B cell (primary cell): ENCODE measurements around the gene BCDIN3D. TPM values are rescaled to one million over a fixed set of nuclear protein-coding genes. Genes with fewer than 3 reads are reported as not detected.

Experiments used
- ATAC-seq: fragments of 200-7000 bp; cut with Tn5 transposase; one replicate; pipeline ENCODE4 v1.10.0; 2021; ENCODE audit warnings: low read depth, mild to moderate bottlenecking, moderate number of reproducible peaks, moderate library complexity
- CTCF ChIA-PET: fragments of 350-600 bp; sonication (Branson Sonifier 250); formaldehyde crosslinking; loops from one replicate; lab custom pipeline; 2021; ENCODE audit warnings: antibody characterized with exemption, inconsistent platforms; lab: Charles Lee
- POLR2A ChIA-PET: fragments of 350-600 bp; sonication (Branson Sonifier 250); formaldehyde crosslinking; loops from one replicate; lab custom pipeline; 2021; ENCODE audit warnings: antibody characterized with exemption; lab: Charles Lee
- DNase-seq: peaks from one replicate; pipeline ENCODE4 v3.0.0; 2013
- H2AFZ ChIP-seq: 2 replicates; pipeline ENCODE4 v1.6.1; 2012; ENCODE audit warnings: mild to moderate bottlenecking, low read depth, low read length; ENCODE audit not compliant: insufficient read depth, poor library complexity, severe bottlenecking
- H3K27ac ChIP-seq, 2 donors: 1 replicate in 1 of 2; 2 replicates in 1 of 2; pipeline ENCODE4 v1.5.1; 2012 to 2013; ENCODE audit warnings: low read length in 2 of 2, mild to moderate bottlenecking in 2 of 2, moderate library complexity in 1 of 2
- H3K27me3 ChIP-seq, 4 experiments: fragments of 200-600 bp in 1 of 4; sonication (generic) in 1 of 4; replicated peaks in 1 of 4; 1 replicate in 2 of 4; 2 replicates in 2 of 4; pipeline versions ENCODE4 v1.6.1 to v1.7.0; 2013 to 2016; ENCODE audit warnings: low read length in 3 of 4, mild to moderate bottlenecking in 2 of 4, mixed read lengths in 1 of 4, moderate library complexity in 1 of 4; ENCODE audit not compliant: insufficient read depth in 4 of 4, control insufficient read depth in 3 of 4; ENCODE audit errors: control extremely low read depth in 1 of 4
- H3K36me3 ChIP-seq, 2 experiments: replicated peaks in 1 of 2; 1 replicate in 1 of 2; 2 replicates in 1 of 2; pipeline versions ENCODE4 v1.6.1 to v1.7.1; 2013; ENCODE audit warnings: low read length in 1 of 2; ENCODE audit not compliant: insufficient read depth in 2 of 2, control insufficient read depth in 1 of 2; ENCODE audit errors: control extremely low read depth in 1 of 2, extremely low read depth in 1 of 2
- H3K4me1 ChIP-seq, 2 donors: fragments of 200-600 bp in 1 of 2; sonication (generic) in 1 of 2; 1 replicate in 1 of 2; 2 replicates in 1 of 2; pipeline versions ENCODE4 v1.5.1 to v1.6.1; 2013 to 2017; ENCODE audit warnings: low read length in 2 of 2; ENCODE audit not compliant: control insufficient read depth in 2 of 2, insufficient read depth in 2 of 2
- H3K4me2 ChIP-seq: replicated peaks from 2 replicates; pipeline ENCODE3; 2012; ENCODE audit warnings: mild to moderate bottlenecking, low read depth, low read length; ENCODE audit not compliant: poor library complexity, severe bottlenecking
- H3K4me3 ChIP-seq, 5 experiments: fragments of 200-600 bp in 1 of 5; sonication (generic) in 1 of 5; 1 replicate in 3 of 5; 2 replicates in 2 of 5; pipeline versions ENCODE4 v1.5.1 to v1.7.0; 2011 to 2016; ENCODE audit warnings: low read length in 4 of 5, mild to moderate bottlenecking in 4 of 5, low read depth in 2 of 5, control low read depth in 1 of 5, moderate library complexity in 1 of 5; ENCODE audit not compliant: insufficient read depth in 1 of 5; ENCODE audit errors: control extremely low read depth in 1 of 5, extremely low read depth in 1 of 5
- H3K79me2 ChIP-seq: fragments of 200-600 bp; sonication (generic); one replicate; pipeline ENCODE4 v1.6.0; 2016; ENCODE audit warnings: low read length; ENCODE audit not compliant: control insufficient read depth, insufficient read depth
- H3K9ac ChIP-seq: fragments of 200-600 bp; sonication (generic); 2 replicates; pipeline ENCODE4 v1.6.1; 2017; ENCODE audit warnings: mild to moderate bottlenecking, low read length, moderate library complexity
- H3K9me3 ChIP-seq, 3 donors: one replicate each; pipeline versions ENCODE4 v1.6.1 to v1.7.1; 2013; ENCODE audit warnings: low read length in 2 of 3; ENCODE audit not compliant: control insufficient read depth in 2 of 3, insufficient read depth in 1 of 3; ENCODE audit errors: control extremely low read depth in 1 of 3
- H4K20me1 ChIP-seq: 2 replicates; pipeline ENCODE4 v1.6.0; 2012; ENCODE audit warnings: mild to moderate bottlenecking, low read length; ENCODE audit not compliant: insufficient read depth, control insufficient read depth, poor library complexity, severe bottlenecking
- H3K27ac Mint-ChIP-seq: one replicate; pipeline ENCODE4 v1.8.0; 2021; ENCODE audit warnings: mixed read lengths
- H3K27me3 Mint-ChIP-seq: one replicate; pipeline ENCODE4 v1.8.0; 2021; ENCODE audit warnings: mixed read lengths
- H3K4me1 Mint-ChIP-seq: one replicate; pipeline ENCODE4 v1.8.0; 2021; ENCODE audit warnings: mixed read lengths
- H3K4me3 Mint-ChIP-seq: one replicate; pipeline ENCODE4 v1.8.0; 2021; ENCODE audit warnings: mixed read lengths
- H3K9me3 Mint-ChIP-seq: one replicate; pipeline ENCODE4 v1.8.0; 2022; ENCODE audit warnings: mixed read lengths; ENCODE audit not compliant: insufficient read depth
- EZH2 ChIP-seq: IDR thresholded peaks from 2 replicates; pipeline ENCODE4 v1.6.1; 2012; ENCODE audit warnings: borderline replicate concordance, low read depth, mild to moderate bottlenecking, moderate library complexity, low read length; ENCODE audit not compliant: insufficient read depth, poor library complexity, severe bottlenecking
- WGBS: methylation state at CpG from one replicate; pipeline ENCODE4 v1.1.5; 2013; ENCODE audit warnings: missing lambda C conversion rate; ENCODE audit not compliant: insufficient coverage; 5-methylcytosine and 5-hydroxymethylcytosine counted together
- intact Hi-C: fragments of 100-400 bp; cut with micrococcal nuclease; formaldehyde crosslinking; loops from one replicate; pipeline ENCODE4 v1.10.0; 2022
- polyA plus RNA-seq: library from polyadenylated mRNA; depleted of rRNA; stranded (reverse); fragments of >200 nt; gene quantifications from 2 replicates; pipeline ENCODE4 v1.2.3, GENCODE V29; 2012
- total RNA-seq, 2 donors: library from RNA; stranded (reverse); fragments of 120-200 nt in 1 of 2; gene quantifications; 1 replicate in 1 of 2; 2 replicates in 1 of 2; pipeline versions ENCODE4 v1.2.3 to v1.2.4, GENCODE V29; 2013 to 2022
- TF ChIP-seq, protein P1 (sequence below): fragments of 200-600 bp; IDR thresholded peaks from one replicate; pipeline ENCODE4 v1.8.0; 2022; ENCODE audit warnings: antibody characterized with exemption, mild to moderate bottlenecking

The BCDIN3D gene
- total and polyA plus RNA-seq, 2 donors (not counting 1 experiment from before 2014, with no cell fraction given), result 2.0 to 17.4 TPM

DNA sequence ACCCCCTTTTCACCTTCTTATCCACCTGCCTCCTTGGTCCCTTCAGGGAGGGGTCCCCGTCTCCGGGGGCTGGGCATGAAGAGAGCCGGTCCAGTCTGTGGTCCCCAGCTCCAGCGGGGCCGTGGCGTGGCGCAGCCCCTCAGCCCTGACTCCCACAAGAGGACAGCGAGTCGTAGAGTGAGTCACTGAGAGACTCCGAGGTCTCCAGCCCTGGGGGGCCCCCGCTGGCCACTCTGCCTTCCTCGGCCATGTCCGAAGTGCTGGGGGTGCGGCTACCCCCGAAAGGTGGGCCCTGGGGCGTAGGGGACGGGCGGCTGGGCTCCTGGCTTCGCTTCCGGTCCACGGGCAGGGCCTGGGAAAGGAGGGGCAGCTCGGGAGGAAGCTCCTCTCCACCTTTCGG lies 51.2 kb downstream of the BCDIN3D start:
- Mint-ChIP-seq H3K27me3 (no peaks in the 10 kb centered on the region), H3K9me3 (peaks cover 4% of the 10 kb centered on the region), H3K4me1 (no peaks in the 10 kb centered on the region), H3K27ac (no peak overlapping the region), H3K4me3 (no peak overlapping the region)
- Histone ChIP-seq H2AFZ (no peak overlapping the region), H3K4me3 (no peak overlapping the region), H3K9ac (no peak overlapping the region), H3K27ac (no peak overlapping the region), H4K20me1 (no peaks in the 10 kb centered on the region), H3K36me3 (peaks cover 0 to 3% of the 10 kb centered on the region in 2 experiments), H3K79me2 (no peaks in the 10 kb centered on the region), H3K4me2 (no peak overlapping the region), H3K9me3 (peaks cover 0 to 2% (median 2%) of the 10 kb centered on the region in 3 donors), H3K4me1 (no peaks in the 10 kb centered on the region), H3K27me3 (no peaks in the 10 kb centered on the region)
- DNase-seq (no peak), ATAC-seq (no peak)
- ChIA-PET CTCF (no interaction called here), POLR2A (no interaction called here)
- 97% methylated on average over 23 of the region's 23 CpGs for WGBS
- no peak for TF ChIP-seq EZH2
- TF ChIP-seq, protein P1, sequence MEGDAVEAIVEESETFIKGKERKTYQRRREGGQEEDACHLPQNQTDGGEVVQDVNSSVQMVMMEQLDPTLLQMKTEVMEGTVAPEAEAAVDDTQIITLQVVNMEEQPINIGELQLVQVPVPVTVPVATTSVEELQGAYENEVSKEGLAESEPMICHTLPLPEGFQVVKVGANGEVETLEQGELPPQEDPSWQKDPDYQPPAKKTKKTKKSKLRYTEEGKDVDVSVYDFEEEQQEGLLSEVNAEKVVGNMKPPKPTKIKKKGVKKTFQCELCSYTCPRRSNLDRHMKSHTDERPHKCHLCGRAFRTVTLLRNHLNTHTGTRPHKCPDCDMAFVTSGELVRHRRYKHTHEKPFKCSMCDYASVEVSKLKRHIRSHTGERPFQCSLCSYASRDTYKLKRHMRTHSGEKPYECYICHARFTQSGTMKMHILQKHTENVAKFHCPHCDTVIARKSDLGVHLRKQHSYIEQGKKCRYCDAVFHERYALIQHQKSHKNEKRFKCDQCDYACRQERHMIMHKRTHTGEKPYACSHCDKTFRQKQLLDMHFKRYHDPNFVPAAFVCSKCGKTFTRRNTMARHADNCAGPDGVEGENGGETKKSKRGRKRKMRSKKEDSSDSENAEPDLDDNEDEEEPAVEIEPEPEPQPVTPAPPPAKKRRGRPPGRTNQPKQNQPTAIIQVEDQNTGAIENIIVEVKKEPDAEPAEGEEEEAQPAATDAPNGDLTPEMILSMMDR, result no peak
- intact Hi-C loops, result no loop called here

DNA sequence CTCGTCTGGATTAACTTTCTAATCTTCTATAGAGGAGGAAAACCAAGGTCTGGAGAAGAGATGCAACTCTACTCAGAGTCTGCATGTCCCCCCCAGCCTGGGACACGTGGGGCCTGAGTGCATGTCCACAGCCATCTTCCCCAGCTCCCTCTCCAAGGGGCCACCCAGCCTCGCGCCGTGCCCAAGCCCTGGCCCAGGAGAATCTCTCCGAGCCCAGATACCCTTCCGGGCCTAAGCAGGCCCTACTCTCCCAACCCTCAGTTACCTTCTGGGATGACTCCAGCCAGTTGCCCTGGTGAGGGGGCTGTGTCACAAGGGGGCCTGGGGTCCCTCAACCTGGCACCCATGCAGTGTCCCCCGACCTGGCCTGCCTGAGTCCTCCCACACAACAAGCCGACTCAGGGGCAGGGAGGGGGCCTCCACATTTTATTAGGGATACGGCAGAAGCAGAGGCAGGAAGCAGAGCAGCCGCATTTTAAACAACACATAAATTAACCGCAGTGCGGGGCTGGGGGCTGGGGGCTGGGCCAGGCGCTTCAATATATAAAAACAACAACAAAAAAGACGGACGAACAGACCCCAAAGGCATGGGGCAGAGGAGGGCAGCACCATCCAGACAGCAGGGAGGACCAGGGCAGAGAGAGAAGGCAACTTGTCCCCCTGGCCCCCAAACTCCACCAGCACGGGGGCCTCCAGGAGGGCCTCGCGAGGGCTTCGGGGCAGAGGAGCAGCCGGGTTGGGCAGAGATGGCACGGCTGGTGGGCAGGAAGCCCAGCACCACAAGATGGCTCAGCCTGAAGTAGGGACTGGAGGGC lies 52.0 kb downstream of the BCDIN3D start:
- Histone ChIP-seq H3K27ac (no peak overlapping the region), H3K27me3 (no peaks in the 10 kb centered on the region), H3K9ac (no peak overlapping the region), H3K79me2 (no peaks in the 10 kb centered on the region), H3K36me3 (peaks cover 0 to 3% of the 10 kb centered on the region in 2 experiments), H3K4me1 (no peaks in the 10 kb centered on the region), H3K9me3 (peaks cover 0 to 2% (median 2%) of the 10 kb centered on the region in 3 donors), H3K4me3 (no peak overlapping the region), H2AFZ (no peak overlapping the region), H4K20me1 (no peaks in the 10 kb centered on the region), H3K4me2 (no peak overlapping the region)
- no peak for TF ChIP-seq EZH2
- TF ChIP-seq, protein P1, result no peak
- no peaks in the 10 kb centered on the region for H3K4me1 Mint-ChIP-seq
- H3K9me3 Mint-ChIP-seq, result peaks cover 4% of the 10 kb centered on the region
- ATAC-seq (no peak), DNase-seq (no peak)
- H3K27me3 Mint-ChIP-seq, result no peaks in the 10 kb centered on the region
- H3K27ac Mint-ChIP-seq, result no peak overlapping the region
- WGBS, result 68% methylated on average over 18 of the region's 22 CpGs
- ChIA-PET CTCF (no interaction called here), POLR2A (no interaction called here)
- H3K4me3 Mint-ChIP-seq, result no peak overlapping the region
- intact Hi-C loops, result no loop called here
